Activated T-cell treated with anti-CD3 and anti-CD28 coated beads, Interleukin-2, amount 50 U/mL, for 4 hours (primary cell): ENCODE data around the gene BRF1. TPM values are rescaled to one million over a fixed set of nuclear protein-coding genes. Genes with fewer than 3 reads are reported as not detected.

Experiments used
- ATAC-seq, 2 donors: fragments of 200-7000 bp; cut with Tn5 transposase; one replicate each; pipeline ENCODE4 v1.10.0; 2021
- DNase-seq: peaks from one replicate; pipeline ENCODE4 v3.0.0-alpha.2; 2020
- H3K27me3 Mint-ChIP-seq: one replicate; pipeline ENCODE4 v1.8.0; 2021; ENCODE audit warnings: low read depth, mixed read lengths
- H3K36me3 Mint-ChIP-seq: one replicate; pipeline ENCODE4 v1.8.0; 2022; ENCODE audit warnings: mixed read lengths; ENCODE audit not compliant: insufficient read depth
- H3K4me1 Mint-ChIP-seq: one replicate; pipeline ENCODE4 v1.8.0; 2021; ENCODE audit warnings: low read depth, mixed read lengths
- H3K4me3 Mint-ChIP-seq: one replicate; pipeline ENCODE4 v1.8.0; 2021; ENCODE audit warnings: mild to moderate bottlenecking, moderate library complexity, mixed read lengths
- H3K9me3 Mint-ChIP-seq: one replicate; pipeline ENCODE4 v1.8.0; 2021; ENCODE audit warnings: mixed read lengths
- total RNA-seq, 3 donors: library from RNA; stranded (reverse); gene quantifications; one replicate each; pipeline ENCODE4 v1.2.1, GENCODE V29; 2021

Gene BRF1
- total RNA-seq, 3 donors from 2014 or later, result 33.5 to 36.4 (median 35.4) TPM

- H3K36me3 Mint-ChIP-seq, result no peaks in the 10 kb centered on the region
- ATAC-seq, result no peak
- H3K9me3 Mint-ChIP-seq, result no peaks in the 10 kb centered on the region
- no peaks in the 10 kb centered on the region for H3K27me3 Mint-ChIP-seq
- H3K4me3 Mint-ChIP-seq, result no peak overlapping the region
- DNase-seq, result no peak
- H3K4me1 Mint-ChIP-seq, result peaks cover 9% of the 10 kb centered on the region
Measured at GRCh38 chr14:105256292-105256960, 44.4 kb downstream of the BRF1 start.

GRCh38 chr14:105255021-105255507, 45.7 kb downstream of the BRF1 start:
- peaks cover 15% of the 10 kb centered on the region for H3K4me1 Mint-ChIP-seq
- H3K36me3 Mint-ChIP-seq, result peaks cover 6% of the 10 kb centered on the region
- no peaks in the 10 kb centered on the region for H3K9me3 Mint-ChIP-seq
- no peak overlapping the region for H3K4me3 Mint-ChIP-seq
- DNase-seq, result no peak
- no peak for ATAC-seq
- H3K27me3 Mint-ChIP-seq, result no peaks in the 10 kb centered on the region

GRCh38 chr14:105253329-105253682, 47.5 kb downstream of the BRF1 start:
- Mint-ChIP-seq H3K36me3 (peaks cover 6% of the 10 kb centered on the region), H3K27me3 (no peaks in the 10 kb centered on the region), H3K9me3 (no peaks in the 10 kb centered on the region), H3K4me3 (no peak overlapping the region), H3K4me1 (peaks cover 21% of the 10 kb centered on the region)
- no peak for ATAC-seq
- no peak for DNase-seq

- DNase-seq, result no peak
- Mint-ChIP-seq H3K4me3 (no peak overlapping the region), H3K36me3 (peaks cover 6% of the 10 kb centered on the region), H3K4me1 (peaks cover 22% of the 10 kb centered on the region), H3K27me3 (no peaks in the 10 kb centered on the region), H3K9me3 (no peaks in the 10 kb centered on the region)
- no peak for ATAC-seq
Measured at GRCh38 chr14:105252552-105253328, 48.1 kb downstream of the BRF1 start.

- Mint-ChIP-seq H3K4me3 (no peak overlapping the region), H3K36me3 (peaks cover 6% of the 10 kb centered on the region), H3K4me1 (peaks cover 22% of the 10 kb centered on the region), H3K9me3 (no peaks in the 10 kb centered on the region), H3K27me3 (no peaks in the 10 kb centered on the region)
- no peak for ATAC-seq
- no peak for DNase-seq
Measured at GRCh38 chr14:105251920-105252319, 48.9 kb downstream of the BRF1 start.

GRCh38 chr14:105250986-105251385, 49.8 kb downstream of the BRF1 start:
- DNase-seq (no peak), ATAC-seq (no peak)
- Mint-ChIP-seq H3K4me3 (peak overlapping the region; percentile 46), H3K27me3 (no peaks in the 10 kb centered on the region), H3K9me3 (no peaks in the 10 kb centered on the region), H3K4me1 (peaks cover 24% of the 10 kb centered on the region), H3K36me3 (peaks cover 6% of the 10 kb centered on the region)

- ATAC-seq (no peak), DNase-seq (no peak)
- peaks cover 30% of the 10 kb centered on the region for H3K4me1 Mint-ChIP-seq
- H3K9me3 Mint-ChIP-seq, result no peaks in the 10 kb centered on the region
- peak overlapping the region; percentile 75 for H3K4me3 Mint-ChIP-seq
- peaks cover 9% of the 10 kb centered on the region for H3K36me3 Mint-ChIP-seq
- no peaks in the 10 kb centered on the region for H3K27me3 Mint-ChIP-seq
Measured at GRCh38 chr14:105250008-105250366, 50.8 kb downstream of the BRF1 start.

GRCh38 chr14:105249182-105250007, 51.4 kb downstream of the BRF1 start:
- DNase-seq, result no peak
- peak overlapping the region; percentile 75 for H3K4me3 Mint-ChIP-seq
- no peaks in the 10 kb centered on the region for H3K27me3 Mint-ChIP-seq
- peaks cover 30% of the 10 kb centered on the region for H3K4me1 Mint-ChIP-seq
- H3K36me3 Mint-ChIP-seq, result peaks cover 9% of the 10 kb centered on the region
- H3K9me3 Mint-ChIP-seq, result no peaks in the 10 kb centered on the region
- ATAC-seq, result no peak

- ATAC-seq (peak; percentile 94 to 96), DNase-seq (peak; percentile 82)
- peaks cover 9% of the 10 kb centered on the region for H3K36me3 Mint-ChIP-seq
- peaks cover 30% of the 10 kb centered on the region for H3K4me1 Mint-ChIP-seq
- no peaks in the 10 kb centered on the region for H3K27me3 Mint-ChIP-seq
- no peaks in the 10 kb centered on the region for H3K9me3 Mint-ChIP-seq
- peak within 1 kb of the TSS; percentile 78 for H3K4me3 Mint-ChIP-seq
Measured at GRCh38 chr14:105248368-105249181, 52.2 kb downstream of the BRF1 start, which contains the start of gene BTBD6. TSS of gene BTBD6 (plus strand) at chr14:105248533. CDS start at chr14:105248712, 179 bp downstream.

GRCh38 chr14:105247715-105248367, 53.0 kb downstream of the BRF1 start:
- ATAC-seq (no peak), DNase-seq (no peak)
- peaks cover 9% of the 10 kb centered on the region for H3K36me3 Mint-ChIP-seq
- H3K9me3 Mint-ChIP-seq, result no peaks in the 10 kb centered on the region
- no peaks in the 10 kb centered on the region for H3K27me3 Mint-ChIP-seq
- peak overlapping the region; percentile 78 for H3K4me3 Mint-ChIP-seq
- H3K4me1 Mint-ChIP-seq, result peaks cover 30% of the 10 kb centered on the region

GRCh38 chr14:105247026-105247425, 53.8 kb downstream of the BRF1 start:
- H3K27me3 Mint-ChIP-seq, result no peaks in the 10 kb centered on the region
- no peaks in the 10 kb centered on the region for H3K9me3 Mint-ChIP-seq
- peaks cover 9% of the 10 kb centered on the region for H3K36me3 Mint-ChIP-seq
- H3K4me3 Mint-ChIP-seq, result no peak overlapping the region
- DNase-seq (no peak), ATAC-seq (no peak)
- peaks cover 30% of the 10 kb centered on the region for H3K4me1 Mint-ChIP-seq

- no peak for ATAC-seq
- no peaks in the 10 kb centered on the region for H3K9me3 Mint-ChIP-seq
- H3K4me3 Mint-ChIP-seq, result no peak overlapping the region
- H3K4me1 Mint-ChIP-seq, result peaks cover 18% of the 10 kb centered on the region
- DNase-seq, result no peak
- H3K36me3 Mint-ChIP-seq, result peaks cover 3% of the 10 kb centered on the region
- H3K27me3 Mint-ChIP-seq, result no peaks in the 10 kb centered on the region
Measured at GRCh38 chr14:105244334-105244733, 56.5 kb downstream of the BRF1 start.

- DNase-seq (no peak), ATAC-seq (no peak)
- Mint-ChIP-seq H3K36me3 (peaks cover 3% of the 10 kb centered on the region), H3K27me3 (no peaks in the 10 kb centered on the region), H3K9me3 (no peaks in the 10 kb centered on the region), H3K4me1 (peaks cover 6% of the 10 kb centered on the region), H3K4me3 (no peak overlapping the region)
Measured at GRCh38 chr14:105241641-105242040, 59.2 kb downstream of the BRF1 start.
